Measurements from ENCODE around the gene HAL. TPM values are rescaled to one million over a fixed set of nuclear protein-coding genes. Genes with fewer than 3 reads are reported as not detected.

Gene HAL
- polyA plus RNA-seq, 1 experiment = 0.15 TPM

GRCh38 chr12:95942524-95943329 lies 53.4 kb downstream of the HAL start, which contains the start of gene CCDC38:
CCDC38 (minus strand) TSS chr12:95942614; CDS start chr12:95936509, 6,105 bp downstream.
- no peak for TF ChIP-seq CTCF (IDR thresholded peaks at IDR 0.05; ENCODE audit: insufficient read depth, low read depth, low read length)
- CTCF ChIA-PET = interaction anchor here (0.8 to 2.4 kb wide), 3 partner anchors 16 to 56 kb away, joined by 3 to 14 read pairs (median 4); no protein-coding TSS in a partner anchor
- H3K36me3 ChIP-seq (ENCODE audit: control insufficient read depth, insufficient read depth, low read length) = no peaks in the 10 kb centered on the region
- DNase-seq (ENCODE audit: low read depth) = no peak
- no peaks in the 10 kb centered on the region for H3K27me3 ChIP-seq (ENCODE audit: control insufficient read depth, insufficient read depth, low read length)
- POLR2A ChIA-PET = no interaction called here
- H3K4me3 ChIP-seq (ENCODE audit: low read depth, low read length) = peak within 1 kb of the TSS; percentile 53

- Histone ChIP-seq H3K27me3 (ENCODE audit: control insufficient read depth, insufficient read depth, low read length) (no peaks in the 10 kb centered on the region), H3K36me3 (ENCODE audit: control insufficient read depth, insufficient read depth, low read length) (no peaks in the 10 kb centered on the region), H3K4me3 (ENCODE audit: low read depth, low read length) (peak overlapping the region; percentile 53)
- DNase-seq (ENCODE audit: low read depth) = no peak
- TF ChIP-seq CTCF (IDR thresholded peaks at IDR 0.05; ENCODE audit: insufficient read depth, low read depth, low read length) = no peak
- ChIA-PET CTCF (interaction anchor here (0.8 to 2.4 kb wide), 2 partner anchors 24 to 57 kb away, joined by 3 to 14 read pairs; no protein-coding TSS in a partner anchor), POLR2A (no interaction called here)
These were observed 54.0 kb downstream of the HAL start for GRCh38 chr12:95942101-95942523.

- POLR2A ChIA-PET = no interaction called here
- no peaks in the 10 kb centered on the region for H3K36me3 ChIP-seq (ENCODE audit: control insufficient read depth, insufficient read depth, low read length)
- no peaks in the 10 kb centered on the region for H3K27me3 ChIP-seq (ENCODE audit: control insufficient read depth, insufficient read depth, low read length)
- no peak for TF ChIP-seq CTCF (IDR thresholded peaks at IDR 0.05; ENCODE audit: insufficient read depth, low read depth, low read length)
- no peak overlapping the region for H3K4me3 ChIP-seq (ENCODE audit: low read depth, low read length)
- CTCF ChIA-PET = interaction anchor here (2.4 kb wide), 1 partner anchor 23 kb away, joined by 14 read pairs; no protein-coding TSS in a partner anchor
- no peak for DNase-seq (ENCODE audit: low read depth)
These were observed 55.6 kb downstream of the HAL start for GRCh38 chr12:95940514-95940913.

Other genes starting within 250 kb of the HAL start
- 364 and 582 TPM in 2 replicates for gene NTN4, start 205.6 kb downstream of the HAL start, polyA plus RNA-seq (2011; rRNA removed)
- gene SNRPF, start 137.4 kb downstream of the HAL start, polyA plus RNA-seq (2011; rRNA removed) = 8.9 and 11.1 TPM in 2 replicates
- not detected in 2 replicates for gene CCDC38, start 53.7 kb downstream of the HAL start, polyA plus RNA-seq (2011; rRNA removed)
- gene AMDHD1, start 53.0 kb downstream of the HAL start, polyA plus RNA-seq (2011; rRNA removed) = 0.09 TPM in 2 replicates
- 35.1 and 60.7 TPM in 2 replicates for gene LTA4H, start 39.2 kb upstream of the HAL start, polyA plus RNA-seq (2011; rRNA removed)
- 15.5 and 20.9 TPM in 2 replicates for gene ELK3, start 198.0 kb upstream of the HAL start, polyA plus RNA-seq (2011; rRNA removed)